Lower leg skin (tissue), 3 donors: ENCODE results near the gene DTD1.

Experiments used
- POLR2A ChIP-seq, 2 donors: fragments of 450-650 bp; IDR thresholded peaks; one replicate each; pipeline ENCODE4 v1.6.1; 2016 to 2017; ENCODE audit warnings: antibody characterized with exemption in 2 of 2, mild to moderate bottlenecking in 1 of 2, moderate library complexity in 1 of 2
- TF ChIP-seq, protein P1 (sequence below), 3 donors: fragments of 450-650 bp; IDR thresholded peaks; one replicate each; pipeline ENCODE4 v1.5.1; 2016; ENCODE audit warnings: antibody characterized with exemption in 3 of 3, mild to moderate bottlenecking in 3 of 3, moderate library complexity in 2 of 3

DNA sequence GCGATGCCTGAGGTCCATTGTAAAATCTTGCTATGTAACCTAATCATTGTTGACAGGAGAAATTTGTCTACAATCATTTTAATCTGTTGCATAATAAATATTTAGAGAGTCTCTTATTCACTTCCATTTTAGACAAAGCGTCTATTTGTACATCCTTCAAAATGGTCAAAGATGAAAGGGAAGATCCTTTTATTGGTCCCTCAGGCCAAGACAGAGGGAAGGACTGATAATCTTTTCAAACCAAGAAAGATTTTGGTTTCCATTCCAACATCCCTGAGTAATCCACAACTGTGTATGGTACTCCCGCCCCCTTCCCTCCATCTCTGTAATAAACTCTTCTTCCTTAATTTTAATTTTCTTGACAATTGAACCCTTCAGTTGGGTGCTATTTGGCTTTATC is 114.1 kb downstream of the DTD1 start:
- TF ChIP-seq, protein P1, sequence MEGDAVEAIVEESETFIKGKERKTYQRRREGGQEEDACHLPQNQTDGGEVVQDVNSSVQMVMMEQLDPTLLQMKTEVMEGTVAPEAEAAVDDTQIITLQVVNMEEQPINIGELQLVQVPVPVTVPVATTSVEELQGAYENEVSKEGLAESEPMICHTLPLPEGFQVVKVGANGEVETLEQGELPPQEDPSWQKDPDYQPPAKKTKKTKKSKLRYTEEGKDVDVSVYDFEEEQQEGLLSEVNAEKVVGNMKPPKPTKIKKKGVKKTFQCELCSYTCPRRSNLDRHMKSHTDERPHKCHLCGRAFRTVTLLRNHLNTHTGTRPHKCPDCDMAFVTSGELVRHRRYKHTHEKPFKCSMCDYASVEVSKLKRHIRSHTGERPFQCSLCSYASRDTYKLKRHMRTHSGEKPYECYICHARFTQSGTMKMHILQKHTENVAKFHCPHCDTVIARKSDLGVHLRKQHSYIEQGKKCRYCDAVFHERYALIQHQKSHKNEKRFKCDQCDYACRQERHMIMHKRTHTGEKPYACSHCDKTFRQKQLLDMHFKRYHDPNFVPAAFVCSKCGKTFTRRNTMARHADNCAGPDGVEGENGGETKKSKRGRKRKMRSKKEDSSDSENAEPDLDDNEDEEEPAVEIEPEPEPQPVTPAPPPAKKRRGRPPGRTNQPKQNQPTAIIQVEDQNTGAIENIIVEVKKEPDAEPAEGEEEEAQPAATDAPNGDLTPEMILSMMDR (IDR thresholded peaks at IDR 0.05): no peak
- no peak for TF ChIP-seq POLR2A (IDR thresholded peaks at IDR 0.05)
